PFSK-1 (cell line): ENCODE data around the gene CTSE.

Experiments
- FOXP2 ChIP-seq: optimal IDR thresholded peaks from 2 replicates; pipeline ENCODE3; 2011; ENCODE audit warnings: borderline replicate concordance, control low read depth, inconsistent platforms; ENCODE audit not compliant: insufficient read depth; ENCODE audit errors: extremely low read length, extremely low read depth
- POLR2AphosphoS5 ChIP-seq: IDR thresholded peaks from 2 replicates; pipeline ENCODE4 v1.6.1; 2012; ENCODE audit warnings: low read depth, mild to moderate bottlenecking, control low read depth, low read length, moderate library complexity
- SIN3A ChIP-seq: IDR thresholded peaks from 2 replicates; pipeline ENCODE4 v1.6.1; 2012; ENCODE audit warnings: mild to moderate bottlenecking, low read length, moderate library complexity, borderline replicate concordance; ENCODE audit not compliant: insufficient read depth
- TAF1 ChIP-seq: IDR thresholded peaks from 2 replicates; pipeline ENCODE4 v1.6.1; 2012; ENCODE audit warnings: low read length, control low read depth, borderline replicate concordance; ENCODE audit not compliant: insufficient read depth
- TF ChIP-seq, protein P1 (sequence below), 2 experiments: IDR thresholded peaks; 2 replicates each; pipeline versions ENCODE4 v1.6.1 to v1.8.0; 2011 to 2012; ENCODE audit warnings: low read depth in 2 of 2, low read length in 2 of 2, control low read depth in 1 of 2, inconsistent platforms in 1 of 2, mild to moderate bottlenecking in 1 of 2, moderate library complexity in 1 of 2; ENCODE audit not compliant: insufficient read depth in 1 of 2

Gene CTSE

DNA sequence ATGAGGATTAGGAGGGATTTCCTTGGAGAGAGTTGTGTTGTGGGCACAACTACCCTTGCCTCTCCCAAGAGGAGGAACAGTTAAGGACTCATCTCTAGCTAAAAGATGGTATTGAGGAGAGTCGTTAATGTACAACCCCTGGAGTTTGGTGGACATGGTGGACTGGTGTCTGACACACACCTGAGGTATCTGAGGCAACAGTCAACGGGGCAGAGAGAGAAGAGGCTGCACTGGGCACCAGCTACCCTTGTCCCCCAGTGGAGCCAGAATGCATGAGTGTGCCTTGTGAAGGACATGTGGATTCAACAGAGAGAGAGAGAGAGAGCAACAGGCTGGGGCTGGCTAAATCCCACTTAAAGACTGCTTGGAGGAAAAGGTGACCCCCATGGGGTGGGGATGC, 33.5 kb downstream of the CTSE start:
- TF ChIP-seq, protein P1, sequence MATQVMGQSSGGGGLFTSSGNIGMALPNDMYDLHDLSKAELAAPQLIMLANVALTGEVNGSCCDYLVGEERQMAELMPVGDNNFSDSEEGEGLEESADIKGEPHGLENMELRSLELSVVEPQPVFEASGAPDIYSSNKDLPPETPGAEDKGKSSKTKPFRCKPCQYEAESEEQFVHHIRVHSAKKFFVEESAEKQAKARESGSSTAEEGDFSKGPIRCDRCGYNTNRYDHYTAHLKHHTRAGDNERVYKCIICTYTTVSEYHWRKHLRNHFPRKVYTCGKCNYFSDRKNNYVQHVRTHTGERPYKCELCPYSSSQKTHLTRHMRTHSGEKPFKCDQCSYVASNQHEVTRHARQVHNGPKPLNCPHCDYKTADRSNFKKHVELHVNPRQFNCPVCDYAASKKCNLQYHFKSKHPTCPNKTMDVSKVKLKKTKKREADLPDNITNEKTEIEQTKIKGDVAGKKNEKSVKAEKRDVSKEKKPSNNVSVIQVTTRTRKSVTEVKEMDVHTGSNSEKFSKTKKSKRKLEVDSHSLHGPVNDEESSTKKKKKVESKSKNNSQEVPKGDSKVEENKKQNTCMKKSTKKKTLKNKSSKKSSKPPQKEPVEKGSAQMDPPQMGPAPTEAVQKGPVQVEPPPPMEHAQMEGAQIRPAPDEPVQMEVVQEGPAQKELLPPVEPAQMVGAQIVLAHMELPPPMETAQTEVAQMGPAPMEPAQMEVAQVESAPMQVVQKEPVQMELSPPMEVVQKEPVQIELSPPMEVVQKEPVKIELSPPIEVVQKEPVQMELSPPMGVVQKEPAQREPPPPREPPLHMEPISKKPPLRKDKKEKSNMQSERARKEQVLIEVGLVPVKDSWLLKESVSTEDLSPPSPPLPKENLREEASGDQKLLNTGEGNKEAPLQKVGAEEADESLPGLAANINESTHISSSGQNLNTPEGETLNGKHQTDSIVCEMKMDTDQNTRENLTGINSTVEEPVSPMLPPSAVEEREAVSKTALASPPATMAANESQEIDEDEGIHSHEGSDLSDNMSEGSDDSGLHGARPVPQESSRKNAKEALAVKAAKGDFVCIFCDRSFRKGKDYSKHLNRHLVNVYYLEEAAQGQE (IDR thresholded peaks at IDR 0.05; ENCODE audit: insufficient read depth in 1 of 2, low read depth in 2 of 2, low read length in 2 of 2): no peak
- no peak for TF ChIP-seq POLR2AphosphoS5
- no peak for TF ChIP-seq SIN3A
- TF ChIP-seq FOXP2: no peak
- no peak for TF ChIP-seq TAF1

DNA sequence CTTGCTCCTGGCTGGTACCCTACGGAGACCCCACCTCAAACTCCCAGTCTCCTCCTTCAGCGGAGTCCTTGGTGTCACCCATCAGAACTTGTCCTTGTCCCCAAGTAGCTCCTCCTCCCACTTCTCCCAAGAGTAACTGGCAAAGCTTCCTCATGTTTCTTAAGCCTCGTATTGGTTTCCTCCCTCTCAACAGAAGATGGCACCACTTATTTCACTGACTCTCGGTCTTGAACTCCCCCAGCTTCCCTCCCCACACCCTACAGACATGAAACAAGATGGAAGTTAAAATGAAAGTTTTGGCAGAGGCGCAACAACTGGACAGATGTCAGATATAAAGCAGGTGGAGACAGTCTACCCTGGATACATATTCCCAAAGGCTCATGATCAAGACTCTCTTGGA, 33.9 kb downstream of the CTSE start:
- TF ChIP-seq, protein P1 (IDR thresholded peaks at IDR 0.05; ENCODE audit: insufficient read depth in 1 of 2, low read depth in 2 of 2, low read length in 2 of 2): no peak
- TF ChIP-seq TAF1: no peak
- TF ChIP-seq FOXP2: no peak
- TF ChIP-seq SIN3A: no peak
- no peak for TF ChIP-seq POLR2AphosphoS5

DNA sequence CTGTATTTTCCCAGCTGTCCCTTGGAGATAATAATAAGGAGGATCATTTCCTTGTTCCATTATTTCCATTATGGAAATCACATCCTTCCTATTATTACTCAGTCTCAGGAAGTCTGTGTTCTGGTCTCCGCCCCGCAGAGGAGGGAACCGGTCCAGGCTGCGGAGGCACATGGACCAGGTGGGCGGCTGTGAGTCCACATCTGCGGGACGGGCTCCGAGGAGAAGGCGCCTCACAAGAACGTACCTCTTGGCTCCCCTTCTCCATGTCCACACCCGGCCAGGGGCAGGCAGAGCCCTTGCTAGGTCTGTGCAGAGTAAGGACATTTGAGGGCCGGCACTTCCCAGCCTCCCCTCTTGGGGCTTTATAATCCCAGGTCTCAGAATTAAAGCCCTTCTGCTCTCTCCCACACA, 35.1 kb downstream of the CTSE start:
- TF ChIP-seq FOXP2 (no peak), TAF1 (no peak), SIN3A (no peak), POLR2AphosphoS5 (no peak)
- TF ChIP-seq, protein P1 (IDR thresholded peaks at IDR 0.05; ENCODE audit: insufficient read depth in 1 of 2, low read depth in 2 of 2, low read length in 2 of 2): no peak

DNA sequence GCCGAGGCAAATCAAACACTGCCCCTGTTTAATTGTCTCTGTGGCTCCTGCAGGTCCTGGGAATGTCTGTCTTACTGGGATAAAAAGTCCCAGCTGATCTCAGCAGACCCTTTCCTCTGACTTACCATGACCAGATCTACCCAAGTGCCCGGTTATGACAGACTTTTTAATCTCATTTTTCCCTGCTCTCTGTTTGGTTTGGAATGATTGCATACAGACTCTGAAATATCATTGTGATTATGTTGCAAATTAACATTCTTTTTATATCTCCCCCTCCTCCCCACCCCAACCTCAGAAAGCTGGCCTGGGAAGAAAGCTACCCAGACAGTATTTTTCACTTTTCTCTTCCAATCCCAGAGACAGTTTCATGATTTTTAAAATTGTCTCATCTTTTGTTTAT, 36.8 kb downstream of the CTSE start:
- no peak for TF ChIP-seq FOXP2
- TF ChIP-seq POLR2AphosphoS5: no peak
- TF ChIP-seq TAF1: no peak
- TF ChIP-seq, protein P1 (IDR thresholded peaks at IDR 0.05; ENCODE audit: insufficient read depth in 1 of 2, low read depth in 2 of 2, low read length in 2 of 2): no peak
- TF ChIP-seq SIN3A: no peak

DNA sequence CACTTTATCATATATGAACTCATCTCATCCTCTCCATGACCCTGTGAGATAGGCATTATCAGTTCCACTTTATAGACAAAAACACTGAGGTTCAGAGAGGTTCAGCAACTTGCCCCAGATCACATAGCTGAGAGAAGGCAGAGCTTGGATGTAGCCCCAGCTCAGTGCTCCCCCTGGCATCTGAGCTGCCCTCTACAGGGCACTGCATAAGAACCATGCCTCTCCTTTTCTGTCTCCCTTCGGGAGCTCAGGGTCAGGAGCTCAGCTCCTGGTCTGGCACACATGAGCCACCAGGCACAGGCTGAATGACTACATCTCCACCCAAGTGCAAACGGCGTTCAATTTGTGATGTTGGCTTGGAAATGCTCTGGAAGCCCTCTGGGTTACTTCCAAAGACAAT, 37.4 kb downstream of the CTSE start:
- TF ChIP-seq TAF1 (no peak), SIN3A (no peak), POLR2AphosphoS5 (no peak), FOXP2 (no peak)
- TF ChIP-seq, protein P1 (IDR thresholded peaks at IDR 0.05; ENCODE audit: insufficient read depth in 1 of 2, low read depth in 2 of 2, low read length in 2 of 2): no peak
